Iris pigment epithelial cell (primary cell): ENCODE measurements around the gene BMP7.
"Not testable (repeated sequence)": the region's sequence is repeated elsewhere in the genome, so short reads cannot be mapped to it uniquely, and the experiment has no call there.

Source experiments
- DNase-seq: peaks from one replicate; pipeline ENCODE4 v3.0.0-alpha.2; 2011; ENCODE audit warnings: low read depth

The BMP7 gene

GRCh38 chr20:57167971-57168701, 98.3 kb downstream of the BMP7 start:
- DNase-seq, result no peak

GRCh38 chr20:57167292-57167655, 99.2 kb downstream of the BMP7 start:
- DNase-seq, result no peak

GRCh38 chr20:57166568-57167291, 99.7 kb downstream of the BMP7 start:
- DNase-seq, result no peak

GRCh38 chr20:57165427-57166004, 100.9 kb downstream of the BMP7 start:
- no peak for DNase-seq

GRCh38 chr20:57164872-57165271, 101.6 kb downstream of the BMP7 start:
- DNase-seq, result no peak

GRCh38 chr20:57163041-57163440, 103.4 kb downstream of the BMP7 start:
- DNase-seq, result no peak

- no peak for DNase-seq
These were observed 104.1 kb downstream of the BMP7 start for GRCh38 chr20:57162362-57162652.

- no peak for DNase-seq
These were observed 104.7 kb downstream of the BMP7 start for GRCh38 chr20:57161478-57162361.

GRCh38 chr20:57160985-57161384, 105.5 kb downstream of the BMP7 start:
- DNase-seq, result no peak

GRCh38 chr20:57159945-57160610, 106.4 kb downstream of the BMP7 start:
- DNase-seq, result no peak

- DNase-seq, result no peak
These were observed 107.1 kb downstream of the BMP7 start for GRCh38 chr20:57159193-57159851.

GRCh38 chr20:57158474-57158873, 108.0 kb downstream of the BMP7 start:
- DNase-seq, result no peak

GRCh38 chr20:57157787-57158186, 108.7 kb downstream of the BMP7 start:
- not testable (repeated sequence) for DNase-seq

GRCh38 chr20:57157106-57157691, 109.2 kb downstream of the BMP7 start:
- DNase-seq, result no peak

- no peak for DNase-seq
These were observed 110.3 kb downstream of the BMP7 start for GRCh38 chr20:57156011-57156729.

- no peak for DNase-seq
These were observed 111.0 kb downstream of the BMP7 start for GRCh38 chr20:57155415-57155814.

GRCh38 chr20:57153238-57153905, 113.1 kb downstream of the BMP7 start:
- no peak for DNase-seq

- DNase-seq, result no peak
These were observed 113.9 kb downstream of the BMP7 start for GRCh38 chr20:57152557-57152956.

GRCh38 chr20:57150559-57150958, 115.9 kb downstream of the BMP7 start:
- DNase-seq, result no peak

- DNase-seq, result no peak
These were observed 118.2 kb downstream of the BMP7 start for GRCh38 chr20:57148263-57148662.
